Measurements from ENCODE around the gene SLC9A9.

Gene SLC9A9

DNA sequence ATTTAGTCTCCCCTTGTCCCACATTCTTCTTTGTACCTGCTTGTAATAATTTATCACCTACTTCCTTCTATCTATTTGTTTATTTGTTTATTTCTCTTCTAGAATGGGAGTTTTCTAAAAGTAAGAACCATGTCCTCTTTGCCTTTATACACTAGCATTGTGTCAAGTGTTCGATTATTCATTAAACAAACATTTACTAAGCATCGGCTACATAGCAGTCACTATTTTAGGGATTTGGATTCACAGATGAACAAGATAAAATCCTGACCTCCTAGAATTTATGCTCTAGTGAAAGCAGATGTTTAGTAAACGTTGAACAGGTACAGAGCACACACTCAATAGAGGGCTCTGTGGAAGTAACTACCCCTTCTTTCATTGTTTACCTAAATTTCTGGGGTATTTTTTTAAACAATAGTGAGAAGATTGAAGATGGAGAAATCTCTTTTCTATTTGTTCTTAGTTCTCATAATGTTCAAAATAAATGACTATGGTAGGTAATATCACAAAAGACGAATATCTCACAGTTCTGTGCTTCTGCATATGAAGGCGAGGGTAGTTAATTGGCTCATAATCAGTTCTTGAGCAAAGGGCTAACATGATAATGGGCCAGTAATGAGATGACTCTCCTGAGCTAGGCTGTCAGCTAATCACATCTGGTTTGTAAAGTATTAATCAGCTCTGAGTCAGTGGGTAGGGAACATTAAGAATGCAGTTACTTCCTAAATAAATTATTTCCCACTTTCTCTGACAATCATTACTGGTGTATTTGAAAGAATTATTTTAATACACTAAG lies 111.9 kb downstream of the SLC9A9 start:
- H3K4me3 ChIP-seq (ENCODE audit: low read depth, low read length): no peak overlapping the region
- DNase-seq (ENCODE audit: low read depth): no peak
- TF ChIP-seq, protein P1, sequence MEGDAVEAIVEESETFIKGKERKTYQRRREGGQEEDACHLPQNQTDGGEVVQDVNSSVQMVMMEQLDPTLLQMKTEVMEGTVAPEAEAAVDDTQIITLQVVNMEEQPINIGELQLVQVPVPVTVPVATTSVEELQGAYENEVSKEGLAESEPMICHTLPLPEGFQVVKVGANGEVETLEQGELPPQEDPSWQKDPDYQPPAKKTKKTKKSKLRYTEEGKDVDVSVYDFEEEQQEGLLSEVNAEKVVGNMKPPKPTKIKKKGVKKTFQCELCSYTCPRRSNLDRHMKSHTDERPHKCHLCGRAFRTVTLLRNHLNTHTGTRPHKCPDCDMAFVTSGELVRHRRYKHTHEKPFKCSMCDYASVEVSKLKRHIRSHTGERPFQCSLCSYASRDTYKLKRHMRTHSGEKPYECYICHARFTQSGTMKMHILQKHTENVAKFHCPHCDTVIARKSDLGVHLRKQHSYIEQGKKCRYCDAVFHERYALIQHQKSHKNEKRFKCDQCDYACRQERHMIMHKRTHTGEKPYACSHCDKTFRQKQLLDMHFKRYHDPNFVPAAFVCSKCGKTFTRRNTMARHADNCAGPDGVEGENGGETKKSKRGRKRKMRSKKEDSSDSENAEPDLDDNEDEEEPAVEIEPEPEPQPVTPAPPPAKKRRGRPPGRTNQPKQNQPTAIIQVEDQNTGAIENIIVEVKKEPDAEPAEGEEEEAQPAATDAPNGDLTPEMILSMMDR (IDR thresholded peaks at IDR 0.05; ENCODE audit: low read depth, low read length, missing control alignments): no peak

DNA sequence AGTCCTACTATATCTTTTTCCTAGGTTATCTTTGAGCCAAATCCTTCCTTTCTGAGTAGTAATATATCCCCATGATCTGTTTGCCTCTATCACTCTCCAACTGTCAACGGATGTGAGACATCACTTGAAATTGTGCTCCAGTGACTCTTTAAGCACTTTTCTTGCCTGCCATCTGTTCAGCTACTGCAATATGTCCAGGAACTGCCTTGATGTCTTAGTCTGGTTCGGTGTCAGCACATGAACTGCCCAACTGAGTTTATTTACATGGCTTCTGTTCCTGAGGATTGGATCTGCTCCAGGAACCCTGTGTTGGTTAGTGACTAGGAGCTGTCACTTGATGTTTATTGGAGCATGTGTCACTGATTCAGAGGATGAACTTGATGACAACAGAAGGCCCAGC lies 116.5 kb downstream of the SLC9A9 start:
- no peak for DNase-seq (ENCODE audit: low read depth)
- TF ChIP-seq, protein P1 (IDR thresholded peaks at IDR 0.05; ENCODE audit: low read depth, low read length, missing control alignments): no peak
- H3K4me3 ChIP-seq (ENCODE audit: low read depth, low read length): no peak overlapping the region

DNA sequence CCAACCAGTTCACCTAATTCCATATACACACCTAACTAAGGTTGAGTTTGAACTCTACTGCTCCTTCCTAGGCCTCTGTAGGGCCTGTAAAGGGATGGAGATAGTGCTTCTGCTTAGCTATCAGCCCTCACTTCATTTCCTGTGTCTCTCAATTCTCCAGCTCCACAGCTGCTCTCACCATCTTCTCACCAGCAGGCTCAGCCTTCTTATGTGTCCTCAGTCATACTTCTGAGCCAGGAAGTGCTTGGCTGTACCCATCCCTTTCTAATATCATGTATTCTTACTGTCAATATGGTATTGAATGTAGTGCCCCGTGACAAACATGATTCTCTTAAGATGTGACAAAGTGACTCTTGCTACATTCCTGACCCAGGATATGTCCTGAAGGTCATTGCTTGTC lies 116.9 kb downstream of the SLC9A9 start:
- TF ChIP-seq, protein P1 (IDR thresholded peaks at IDR 0.05; ENCODE audit: low read depth, low read length, missing control alignments): no peak
- H3K4me3 ChIP-seq (ENCODE audit: low read depth, low read length): no peak overlapping the region
- no peak for DNase-seq (ENCODE audit: low read depth)

DNA sequence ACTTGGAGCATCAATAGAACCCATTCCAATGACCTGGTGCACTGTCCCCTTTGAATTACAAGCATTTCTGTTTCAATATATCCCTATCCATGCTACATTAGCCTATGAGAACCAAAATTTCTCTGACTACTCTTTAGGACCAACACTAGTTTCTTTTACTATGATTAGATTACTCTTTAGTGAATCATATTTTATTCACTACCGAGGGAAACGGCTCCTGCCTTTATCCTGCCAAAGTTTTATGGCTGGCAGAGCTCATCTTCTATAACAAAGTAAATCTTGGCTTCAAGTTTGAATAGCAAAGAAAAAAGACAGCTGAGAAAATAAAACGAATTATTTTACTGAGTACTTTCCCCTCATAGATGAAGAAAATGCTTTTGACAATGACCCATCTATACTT lies 120.9 kb downstream of the SLC9A9 start:
- TF ChIP-seq, protein P1 (IDR thresholded peaks at IDR 0.05; ENCODE audit: low read depth, low read length, missing control alignments): no peak
- H3K4me3 ChIP-seq (ENCODE audit: low read depth, low read length): no peak overlapping the region
- DNase-seq (ENCODE audit: low read depth): no peak

DNA sequence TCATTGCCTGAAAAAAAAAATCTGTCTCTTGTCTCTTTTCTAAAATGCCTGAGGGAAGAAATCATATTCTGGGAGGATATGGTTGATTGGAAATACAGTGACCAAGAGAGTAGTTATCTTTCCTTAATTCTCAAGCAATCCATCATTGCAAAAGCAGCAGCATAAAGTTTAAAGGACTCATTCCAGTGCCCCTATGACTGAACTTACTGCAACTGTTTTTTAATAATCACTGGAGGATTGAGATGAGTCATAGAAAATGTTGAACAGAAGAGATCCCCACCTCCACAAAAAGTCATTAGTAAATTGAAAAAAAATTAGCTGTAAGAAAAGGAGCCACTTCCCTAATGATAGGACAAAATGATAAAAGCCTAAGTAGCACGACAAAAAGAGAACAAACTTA lies 121.5 kb downstream of the SLC9A9 start:
- TF ChIP-seq, protein P1 (IDR thresholded peaks at IDR 0.05; ENCODE audit: low read depth, low read length, missing control alignments): no peak
- DNase-seq (ENCODE audit: low read depth): no peak
- H3K4me3 ChIP-seq (ENCODE audit: low read depth, low read length): no peak overlapping the region

DNA sequence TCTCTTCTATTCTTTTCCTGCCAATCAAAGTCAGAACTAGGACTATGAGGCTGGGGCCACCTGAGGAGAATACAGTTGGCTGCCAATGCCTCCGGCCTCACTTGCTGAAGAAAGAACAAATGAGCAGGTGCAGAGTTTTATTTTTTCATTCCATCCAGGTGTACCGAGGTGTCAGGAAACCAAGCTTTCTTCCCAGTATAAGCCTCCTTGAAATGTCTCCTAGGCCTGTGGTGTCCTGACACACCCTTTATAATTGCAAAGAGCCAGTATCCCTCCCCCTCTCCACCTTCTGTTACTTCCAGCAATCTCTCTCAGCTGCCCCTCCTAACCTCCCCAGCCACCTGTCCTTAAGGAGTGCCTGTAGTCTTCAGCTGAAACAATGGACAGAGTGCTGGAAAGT lies 127.9 kb downstream of the SLC9A9 start:
- no peak overlapping the region for H3K4me3 ChIP-seq (ENCODE audit: low read depth, low read length)
- TF ChIP-seq, protein P1 (IDR thresholded peaks at IDR 0.05; ENCODE audit: low read depth, low read length, missing control alignments): no peak
- no peak for DNase-seq (ENCODE audit: low read depth)

DNA sequence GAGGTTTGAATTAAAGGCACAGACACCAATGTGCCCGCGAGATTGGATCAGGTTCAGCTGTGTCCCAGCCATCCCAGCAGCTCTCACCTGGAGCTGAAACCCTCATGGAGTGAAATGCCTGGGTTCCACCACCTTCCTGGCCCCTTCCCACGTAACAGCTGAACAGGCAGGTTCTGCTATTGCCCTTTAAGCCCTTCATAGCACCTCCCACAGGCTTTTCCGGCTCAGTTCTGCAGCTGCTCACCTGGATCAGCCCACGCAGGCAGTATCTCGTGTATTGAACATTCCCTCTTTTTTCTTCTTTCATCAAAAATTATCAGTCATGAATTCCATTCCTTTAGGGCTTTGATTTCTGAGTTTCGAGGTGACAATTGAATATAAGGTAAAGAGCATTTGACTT lies 129.8 kb downstream of the SLC9A9 start:
- H3K4me3 ChIP-seq (ENCODE audit: low read depth, low read length): no peak overlapping the region
- TF ChIP-seq, protein P1 (IDR thresholded peaks at IDR 0.05; ENCODE audit: low read depth, low read length, missing control alignments): no peak
- DNase-seq (ENCODE audit: low read depth): no peak
